Measurements from ENCODE around the gene CCDC188.

DNA sequence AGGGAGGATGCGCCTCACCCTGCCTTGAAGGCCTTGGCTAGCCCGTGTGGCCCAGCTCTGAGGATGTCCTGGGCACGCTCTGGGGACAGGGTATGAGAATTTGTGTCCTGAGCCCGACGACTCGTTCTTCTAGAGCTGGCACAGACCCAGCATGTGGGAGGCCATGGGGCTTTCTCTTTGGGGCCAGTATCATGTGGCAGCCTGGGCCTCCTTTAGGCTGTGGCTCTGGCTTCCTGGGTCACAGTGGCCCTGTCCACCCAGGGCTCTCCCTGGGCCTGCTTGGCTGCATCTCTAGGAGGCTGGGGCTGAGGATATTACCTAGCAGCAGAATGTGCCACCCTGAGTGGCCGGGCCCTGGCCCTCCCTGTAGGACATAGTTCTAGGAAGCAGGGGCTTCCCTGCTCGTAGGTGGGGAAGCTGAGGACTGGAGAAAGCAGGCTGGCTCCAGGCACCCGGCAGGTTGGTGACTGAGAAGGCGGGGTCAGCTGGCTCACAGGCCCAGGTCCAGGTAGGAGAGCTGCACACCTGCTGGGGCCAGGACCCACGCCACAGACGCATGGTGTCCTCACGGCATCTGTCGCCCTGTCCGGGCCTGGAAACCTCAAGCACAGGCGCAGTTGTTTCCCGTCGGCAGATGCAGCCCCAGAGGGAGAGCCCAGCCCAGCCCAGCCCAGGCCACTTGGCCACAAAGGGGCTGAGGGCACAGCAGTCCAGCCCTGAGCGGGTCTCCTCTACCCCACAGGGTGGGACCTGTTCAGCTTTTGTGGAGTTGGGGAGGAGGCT lies 6.8 kb downstream of the CCDC188 start:
- TF ChIP-seq, protein P1, sequence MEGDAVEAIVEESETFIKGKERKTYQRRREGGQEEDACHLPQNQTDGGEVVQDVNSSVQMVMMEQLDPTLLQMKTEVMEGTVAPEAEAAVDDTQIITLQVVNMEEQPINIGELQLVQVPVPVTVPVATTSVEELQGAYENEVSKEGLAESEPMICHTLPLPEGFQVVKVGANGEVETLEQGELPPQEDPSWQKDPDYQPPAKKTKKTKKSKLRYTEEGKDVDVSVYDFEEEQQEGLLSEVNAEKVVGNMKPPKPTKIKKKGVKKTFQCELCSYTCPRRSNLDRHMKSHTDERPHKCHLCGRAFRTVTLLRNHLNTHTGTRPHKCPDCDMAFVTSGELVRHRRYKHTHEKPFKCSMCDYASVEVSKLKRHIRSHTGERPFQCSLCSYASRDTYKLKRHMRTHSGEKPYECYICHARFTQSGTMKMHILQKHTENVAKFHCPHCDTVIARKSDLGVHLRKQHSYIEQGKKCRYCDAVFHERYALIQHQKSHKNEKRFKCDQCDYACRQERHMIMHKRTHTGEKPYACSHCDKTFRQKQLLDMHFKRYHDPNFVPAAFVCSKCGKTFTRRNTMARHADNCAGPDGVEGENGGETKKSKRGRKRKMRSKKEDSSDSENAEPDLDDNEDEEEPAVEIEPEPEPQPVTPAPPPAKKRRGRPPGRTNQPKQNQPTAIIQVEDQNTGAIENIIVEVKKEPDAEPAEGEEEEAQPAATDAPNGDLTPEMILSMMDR (conservative IDR thresholded peaks at IDR 0.05; ENCODE audit: low read depth, low read length) = no peak
- no peak for TF ChIP-seq EZH2 (IDR thresholded peaks at IDR 0.05; ENCODE audit: borderline replicate concordance, low read depth, low read length, poor library complexity, severe bottlenecking)

All from A673 (cell line).